ENCODE results near the gene MTFMT.
"Not testable (repeated sequence)": the region's sequence is repeated elsewhere in the genome, so short reads cannot be mapped to it uniquely, and the experiment has no call there.

MTFMT gene

GRCh38 chr15:65059931-65060596, 30.6 kb upstream of the MTFMT start:
- DNase-seq: no peak

DNA sequence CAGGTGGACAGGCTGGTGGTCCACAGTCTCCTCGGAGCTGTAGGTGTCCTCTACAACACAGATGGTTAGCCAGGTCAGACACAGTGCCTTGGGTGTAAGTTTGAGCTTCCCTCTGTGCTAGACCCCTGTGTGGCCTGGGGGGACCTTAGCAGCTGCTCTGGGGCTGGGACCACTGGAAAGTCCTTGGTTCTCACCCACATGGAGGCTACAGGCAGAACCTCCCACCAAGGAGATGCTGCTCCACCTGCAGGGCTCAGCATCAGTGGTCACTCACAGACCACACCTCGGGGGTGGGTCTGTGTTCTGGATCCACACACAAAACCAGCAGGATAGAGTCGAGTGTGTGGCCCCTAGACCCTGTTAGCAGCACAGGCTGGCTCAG, 29.9 kb upstream of the MTFMT start:
- no peak for DNase-seq

- no peak for DNase-seq
These were observed 29.2 kb upstream of the MTFMT start for GRCh38 chr15:65058394-65059368.

- no peak for DNase-seq
These were observed 28.1 kb upstream of the MTFMT start for GRCh38 chr15:65057549-65057940.

DNA sequence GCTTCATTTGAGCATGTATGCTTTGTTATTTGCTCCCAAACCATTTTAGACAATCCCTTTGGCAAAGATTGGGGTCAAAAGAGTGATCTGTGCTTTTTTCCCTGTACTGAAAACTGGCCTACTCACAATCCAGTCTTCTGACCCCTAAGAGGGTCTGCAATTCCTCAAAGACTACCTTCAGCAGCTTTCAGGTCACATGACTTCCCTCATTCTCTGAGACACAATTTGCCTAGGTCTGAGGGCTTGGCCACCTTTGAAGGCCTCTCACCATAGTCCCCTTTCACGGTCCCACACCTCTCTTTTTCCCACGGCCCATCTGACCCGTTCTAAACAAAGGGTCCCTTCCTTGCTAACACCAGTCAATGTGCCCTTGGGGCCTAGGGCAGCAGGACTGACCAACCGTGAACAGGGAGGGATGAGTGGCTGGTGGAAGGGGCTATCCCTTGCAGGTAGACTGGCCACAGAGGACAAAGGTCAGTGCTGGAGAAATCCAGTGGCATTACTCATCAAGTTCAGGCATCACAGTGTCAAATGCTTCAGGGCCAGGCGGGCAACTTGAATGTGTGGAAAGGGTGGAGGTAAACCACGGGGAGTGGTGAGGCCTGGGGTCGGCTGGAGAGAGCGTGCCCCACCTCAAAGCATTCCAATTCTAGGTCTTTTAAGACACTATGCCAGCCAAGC, 27.6 kb upstream of the MTFMT start:
- DNase-seq: no peak

DNA sequence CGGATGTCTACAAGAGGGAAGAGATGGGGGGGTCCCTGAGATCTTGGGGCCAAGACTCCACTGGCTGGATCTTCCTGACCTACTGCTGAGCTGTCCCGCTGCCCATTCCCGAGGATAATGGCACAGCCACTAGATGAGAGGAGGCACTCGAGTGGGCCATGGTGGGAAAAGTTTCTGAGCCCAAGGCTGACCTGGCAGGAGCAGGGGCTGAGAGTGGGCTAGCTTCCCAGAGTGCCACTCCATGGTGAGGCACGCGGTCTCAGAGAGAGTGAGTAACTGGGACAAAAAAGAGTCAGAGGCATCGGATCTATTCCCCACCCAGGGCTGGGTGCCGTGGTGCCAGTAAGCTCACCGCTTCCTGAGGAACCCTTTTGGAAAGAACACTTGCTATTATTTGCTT, 26.7 kb upstream of the MTFMT start:
- DNase-seq: no peak

DNA sequence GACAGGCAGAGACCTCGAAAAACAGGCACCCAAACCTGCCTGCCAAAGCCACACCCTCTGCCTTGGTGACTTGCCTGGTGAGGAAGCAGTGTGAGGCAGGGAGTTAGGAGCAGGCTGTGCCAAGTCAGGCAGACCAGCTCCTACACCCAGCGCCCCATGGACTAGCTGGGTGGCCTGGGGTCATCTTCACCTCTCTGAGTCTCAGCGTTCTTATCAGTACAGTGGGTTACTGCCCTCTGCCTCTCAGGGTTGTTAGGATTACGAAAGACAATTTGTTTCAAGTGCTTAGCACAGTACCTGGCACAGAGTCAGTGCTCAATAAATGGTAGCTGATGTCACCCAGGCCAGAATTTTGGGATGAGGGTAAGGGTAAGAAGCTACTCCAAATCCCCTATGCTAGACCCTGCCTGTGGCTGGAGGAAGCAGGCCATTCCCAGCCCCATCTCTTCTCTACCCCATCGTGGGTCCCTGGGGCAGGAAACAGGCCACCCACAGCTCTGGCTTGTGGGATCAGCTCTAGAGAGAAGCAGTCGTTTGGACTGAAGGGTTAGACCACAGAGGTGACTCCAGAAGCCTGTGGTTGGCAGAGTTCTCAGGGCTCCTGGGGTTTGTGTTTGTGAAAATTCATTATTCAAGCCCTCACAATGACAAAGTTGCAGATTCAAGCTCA, 25.9 kb upstream of the MTFMT start:
- DNase-seq: no peak

- DNase-seq: no peak
These were observed 25.1 kb upstream of the MTFMT start for GRCh38 chr15:65054333-65055200.

DNA sequence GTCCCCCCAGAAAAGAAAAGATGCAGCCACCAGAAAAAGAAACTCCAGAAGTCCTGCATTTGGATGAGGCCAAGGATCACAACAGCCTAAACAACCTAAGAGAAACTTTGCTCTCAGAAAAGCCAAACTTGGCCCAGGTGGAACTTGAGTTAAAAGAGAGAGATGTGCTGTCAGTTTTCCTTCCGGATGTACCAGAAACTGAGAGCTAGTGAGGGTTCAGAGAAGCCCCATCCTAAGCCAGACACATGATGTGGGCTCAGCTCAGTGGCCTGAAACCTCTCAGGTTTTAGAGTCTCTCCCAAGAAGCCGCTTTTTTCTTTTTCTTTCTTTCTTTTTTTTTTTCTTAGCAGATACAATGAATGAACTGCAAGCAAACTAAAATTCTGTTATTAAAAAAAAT, 23.5 kb upstream of the MTFMT start:
- DNase-seq: no peak

DNA sequence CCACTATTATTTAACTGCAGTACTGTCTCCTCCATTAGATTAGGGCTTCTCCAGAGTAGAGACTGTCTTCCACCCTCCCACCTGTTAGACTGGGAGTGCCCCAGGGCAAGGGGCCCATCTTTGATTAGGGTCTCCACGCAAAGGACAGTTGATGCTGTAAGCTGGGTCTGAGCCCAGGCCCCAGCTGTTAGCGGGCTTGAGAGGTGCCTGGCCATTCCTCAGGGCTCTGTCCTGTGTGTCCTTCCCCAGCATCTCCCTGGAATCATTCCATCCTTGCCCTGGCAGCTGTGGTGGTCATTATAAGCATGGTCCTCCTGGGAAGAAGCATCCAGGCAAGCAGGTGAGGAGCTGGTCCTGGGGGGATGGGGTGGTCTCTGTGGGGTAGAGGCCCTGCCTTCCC, 21.8 kb upstream of the MTFMT start:
- no peak for DNase-seq

DNA sequence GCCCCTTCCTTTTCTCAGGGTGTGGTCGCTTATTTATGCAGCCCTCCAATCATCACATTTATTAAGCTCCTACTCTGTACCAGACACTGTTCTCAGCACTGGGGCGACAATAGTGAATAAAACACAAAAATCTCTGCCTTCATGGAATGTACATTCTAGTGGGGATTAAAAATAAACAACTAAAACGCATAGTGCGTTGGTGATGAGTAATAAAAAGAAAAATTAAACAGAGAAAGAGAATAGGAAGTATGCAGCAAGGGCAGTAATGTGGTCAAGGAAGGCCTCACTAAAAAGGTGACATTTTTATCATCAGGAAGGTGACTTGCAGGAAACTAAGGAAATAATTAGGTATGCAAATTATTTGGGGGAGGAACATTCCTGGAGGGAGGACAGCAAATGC, 20.8 kb upstream of the MTFMT start:
- no peak for DNase-seq

- DNase-seq: peak; percentile 44
These were observed 20.0 kb upstream of the MTFMT start for GRCh38 chr15:65049418-65049840.

- DNase-seq: no peak
These were observed 18.8 kb upstream of the MTFMT start for GRCh38 chr15:65048241-65048640.

- no peak for DNase-seq
These were observed 15.5 kb upstream of the MTFMT start, which contains the start of gene SLC51B for GRCh38 chr15:65044724-65045481. SLC51B (plus strand) TSS chr15:65045387; CDS start chr15:65050005, 4,618 bp downstream.

GRCh38 chr15:65044218-65044617, 14.8 kb upstream of the MTFMT start:
- DNase-seq: not testable (repeated sequence)

DNA sequence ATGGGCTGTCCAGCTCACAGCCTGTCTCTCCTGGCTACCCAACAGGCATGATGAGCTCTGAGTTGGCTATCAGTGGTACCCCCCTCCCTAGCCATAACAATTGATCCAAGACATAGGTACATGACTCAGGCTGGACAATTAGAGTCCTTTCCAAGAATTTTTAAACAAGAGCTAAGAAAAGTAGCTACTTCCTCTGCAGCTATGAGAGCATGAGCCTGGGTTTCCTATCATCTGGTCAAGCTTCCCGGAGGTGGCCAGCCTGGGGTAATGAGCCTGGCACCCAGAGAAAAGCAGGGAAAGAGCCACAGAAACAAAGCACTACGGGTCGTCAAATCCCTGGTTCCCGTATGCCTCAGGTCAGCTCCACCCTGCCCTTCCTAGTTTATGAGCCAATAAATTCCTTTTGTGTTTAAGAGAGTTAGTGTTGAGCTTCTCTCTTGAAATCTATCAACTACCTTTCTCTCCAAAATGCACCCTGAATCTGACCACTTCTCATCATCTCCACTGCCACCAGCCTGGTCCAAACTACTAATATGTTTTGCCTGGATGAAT, 13.4 kb upstream of the MTFMT start:
- DNase-seq: no peak

- no peak for DNase-seq
These were observed 12.3 kb upstream of the MTFMT start for GRCh38 chr15:65041787-65042186.

GRCh38 chr15:65040461-65040860, 11.0 kb upstream of the MTFMT start:
- DNase-seq: no peak

GRCh38 chr15:65038836-65039235, 9.4 kb upstream of the MTFMT start:
- DNase-seq: no peak

- DNase-seq: no peak
These were observed 9.0 kb upstream of the MTFMT start for GRCh38 chr15:65038428-65038827.

GRCh38 chr15:65037309-65037708, 7.9 kb upstream of the MTFMT start:
- no peak for DNase-seq

All from NCI-H187 treated with DMSO at 0.1 percent for 48 hours (cell line).